ENCODE measurements around the gene COL4A6. TPM values are rescaled to one million over a fixed set of nuclear protein-coding genes. Genes with fewer than 3 reads are reported as not detected.
A peak's percentile ranks its signal among the peaks of the same experiment; 100 is the strongest.

The COL4A6 gene
- total and polyA plus RNA-seq, 2 of the 4 experiments (the other 2 are of a cell fraction) = 0.36 to 0.74 TPM

- in situ Hi-C loops (cut with MboI; ENCODE audit: low sequenced_read_pairs) (no loop called here), dilution Hi-C loops (cut with HindIII; ENCODE audit: low sequenced_read_pairs, unreplicated experiment) (no loop called here), intact Hi-C loops (cut with micrococcal nuclease) (loop anchor here (1.0 to 10.0 kb wide), 3 partner anchors 78 to 233 kb away; no protein-coding TSS in a partner anchor)
- 0 out of 2 replicates have a peak overlapping the region, but pooled peaks have one; percentile 58 for H3K14ac ChIP-seq (replicated peaks; ENCODE audit: low read depth, low read length)
- H3K4me2 ChIP-seq (ENCODE audit: low read depth, low read length) = no peak overlapping the region
- H3K27ac ChIP-seq (ENCODE audit: insufficient read depth, low read length) = peak overlapping the region; percentile 49; the same call in 1 of the 2 replicates
- H3K9ac ChIP-seq (ENCODE audit: low read depth, low read length) = no peak overlapping the region
- H3K36me3 ChIP-seq (ENCODE audit: control insufficient read depth, insufficient read depth, low read length) = no peaks in the 10 kb centered on the region
- CTCF ChIA-PET = interaction anchor here (0.6 to 2.1 kb wide), 3 partner anchors 79 to 233 kb away, joined by 3 to 9 read pairs (median 4); no protein-coding TSS in a partner anchor
- peak overlapping the region; percentile 67 for H3K4ac ChIP-seq (ENCODE audit: low read depth, low read length)
- H3K4me3 ChIP-seq (ENCODE audit: insufficient read depth, low read depth, low read length) = no peak overlapping the region
- peak overlapping the region; percentile 46 for H3K18ac ChIP-seq (ENCODE audit: low read depth, low read length)
- peak overlapping the region; percentile 35 for H4K5ac ChIP-seq (ENCODE audit: low read depth, low read length)
- H2AFZ ChIP-seq (replicated peaks; ENCODE audit: low read length, poor library complexity) = no peak overlapping the region
- H2BK5ac ChIP-seq (ENCODE audit: low read depth, low read length, poor library complexity, severe bottlenecking) = no peak overlapping the region
- no TSS peak for BruUV-seq (replicated peaks)
- H2AK5ac ChIP-seq (ENCODE audit: low read depth, low read length) = peak overlapping the region; percentile 41
- H3K79me1 ChIP-seq (ENCODE audit: low read depth in 1 of 2, low read length in 2 of 2) = no peaks in the 10 kb centered on the region
- H2BK120ac ChIP-seq (ENCODE audit: low read depth, low read length) = peak overlapping the region; percentile 35; the same call in 1 of the 2 replicates
- peaks cover 10% of the 10 kb centered on the region for H3K4me1 ChIP-seq (ENCODE audit: control insufficient read depth, insufficient read depth, low read length)
- no peak overlapping the region for H3K56ac ChIP-seq (ENCODE audit: extremely low read depth, insufficient read depth, low read length)
- H4K20me1 ChIP-seq (ENCODE audit: insufficient read depth, low read length) = no peaks in the 10 kb centered on the region
- H2AK9ac ChIP-seq (replicated peaks; ENCODE audit: low read depth, low read length, poor library complexity) = no peak overlapping the region
- ATAC-seq (ENCODE audit: low read depth) (no peak), DNase-seq (no peak)
- WGBS, 2 experiments (ENCODE audit: extremely low coverage in 2 of 2, insufficient read length in 1 of 2) = no CpG with 5 or more reads among the region's 2 CpGs
- H2BK20ac ChIP-seq (ENCODE audit: low read depth, low read length) = peak overlapping the region; percentile 48
- POLR2A ChIA-PET (ENCODE audit: unreplicated experiment) = no interaction called here
- peaks cover 6% of the 10 kb centered on the region for H3K9me1 ChIP-seq (ENCODE audit: insufficient read depth, low read length)
- H3K23ac ChIP-seq (ENCODE audit: low read depth, low read length) = peak overlapping the region; percentile 48; the same call in 1 of the 2 replicates
- no peak for TF ChIP-seq CHD1 (IDR thresholded peaks at IDR 0.05; ENCODE audit: low read depth, low read length)
- TF ChIP-seq FOS (IDR thresholded peaks at IDR 0.05; ENCODE audit: low read depth, low read length) = no peak
- no peak for TF ChIP-seq RFX5 (IDR thresholded peaks at IDR 0.05; ENCODE audit: low read depth, low read length)
- no peak for TF ChIP-seq USF2 (IDR thresholded peaks at IDR 0.05; ENCODE audit: low read depth, low read length)
- peaks cover 6% of the 10 kb centered on the region; the same call in 1 of the 2 replicates for H3K27me3 ChIP-seq (ENCODE audit: control insufficient read depth, insufficient read depth, low read length)
- peak overlapping the region; percentile 25; the same call in 1 of the 2 replicates for H4K91ac ChIP-seq (ENCODE audit: insufficient read depth, low read depth, low read length)
- peak overlapping the region; percentile 54; the same call in 1 of the 3 replicates for H2BK15ac ChIP-seq (ENCODE audit: low read depth, low read length)
- no peaks in the 10 kb centered on the region for H3K9me3 ChIP-seq (ENCODE audit: control insufficient read depth, insufficient read depth, low read length)
- peak overlapping the region in 1 of 2 experiments; percentile 56; a peak in 1 of 4 replicates for H4K8ac ChIP-seq (ENCODE audit: low read depth in 2 of 2, low read length in 2 of 2)
Observed at GRCh38 chrX:108303682-108304081, 134.5 kb downstream of the COL4A6 start.
